GM06990 (cell line): Measurements from ENCODE around the gene SUPT4H1.

ENCODE experiments used
- DNase-seq: peaks from one replicate; pipeline ENCODE4 v3.0.0-alpha.2; 2011; ENCODE audit not compliant: insufficient read length; ENCODE audit errors: extremely low read depth
- H3K27me3 ChIP-seq: replicated peaks from 2 replicates; pipeline ENCODE4 v1.6.0; 2011; ENCODE audit warnings: low read length; ENCODE audit not compliant: control insufficient read depth, insufficient read depth
- H3K36me3 ChIP-seq: 2 replicates; pipeline ENCODE4 v1.5.1; 2011; ENCODE audit warnings: low read length; ENCODE audit not compliant: control insufficient read depth, insufficient read depth
- H3K4me3 ChIP-seq: replicated peaks from 2 replicates; pipeline ENCODE4 v1.5.1; 2011; ENCODE audit warnings: low read depth, mild to moderate bottlenecking, control low read depth, low read length
- CTCF ChIP-seq: IDR thresholded peaks from 2 replicates; pipeline ENCODE4 v1.5.1; 2011; ENCODE audit warnings: low read length, control low read depth, mild to moderate bottlenecking, inconsistent platforms; ENCODE audit not compliant: insufficient read depth, poor library complexity, severe bottlenecking

SUPT4H1 gene

GRCh38 chr17:58367461-58367860 is 15.5 kb upstream of the SUPT4H1 start:
- no peak for DNase-seq

DNA sequence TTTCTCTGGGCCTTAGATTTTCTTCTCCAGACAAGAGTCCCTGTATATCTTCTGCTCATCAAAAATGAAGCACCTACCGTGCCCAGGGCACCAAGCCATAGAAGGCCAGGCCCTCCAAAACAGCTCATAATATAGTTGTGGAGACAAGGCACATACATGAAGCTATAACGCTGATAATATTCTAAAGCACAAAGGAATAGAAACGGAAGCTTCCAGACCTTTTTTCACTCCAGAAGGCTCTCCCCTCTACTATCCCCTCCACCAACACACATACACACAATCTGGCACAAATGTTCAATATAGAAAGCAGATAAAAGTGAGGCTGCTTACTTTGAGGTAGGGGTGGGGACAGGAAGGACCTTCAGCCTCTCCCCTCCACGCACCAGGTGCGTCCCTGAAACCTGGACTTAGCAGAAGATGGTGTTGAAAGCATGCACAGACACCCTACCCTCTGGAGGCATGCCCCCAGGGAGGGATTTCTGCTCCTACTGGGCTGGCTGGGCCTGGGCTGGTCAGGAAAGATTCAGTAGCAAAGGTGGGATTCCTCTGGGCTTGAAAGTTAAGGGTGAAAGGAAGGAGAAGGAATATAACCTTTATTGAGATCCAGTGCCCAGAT is 14.1 kb upstream of the SUPT4H1 start:
- Histone ChIP-seq H3K4me3 (no peak overlapping the region), H3K36me3 (no peaks in the 10 kb centered on the region), H3K27me3 (no peaks in the 10 kb centered on the region)
- no peak for TF ChIP-seq CTCF
- no peak for DNase-seq

More at GRCh38 chr17:58367461-58367860, 15.5 kb upstream of the SUPT4H1 start:
- TF ChIP-seq CTCF = no peak
- Histone ChIP-seq H3K36me3 (no peaks in the 10 kb centered on the region), H3K4me3 (no peak overlapping the region), H3K27me3 (no peaks in the 10 kb centered on the region)

DNA sequence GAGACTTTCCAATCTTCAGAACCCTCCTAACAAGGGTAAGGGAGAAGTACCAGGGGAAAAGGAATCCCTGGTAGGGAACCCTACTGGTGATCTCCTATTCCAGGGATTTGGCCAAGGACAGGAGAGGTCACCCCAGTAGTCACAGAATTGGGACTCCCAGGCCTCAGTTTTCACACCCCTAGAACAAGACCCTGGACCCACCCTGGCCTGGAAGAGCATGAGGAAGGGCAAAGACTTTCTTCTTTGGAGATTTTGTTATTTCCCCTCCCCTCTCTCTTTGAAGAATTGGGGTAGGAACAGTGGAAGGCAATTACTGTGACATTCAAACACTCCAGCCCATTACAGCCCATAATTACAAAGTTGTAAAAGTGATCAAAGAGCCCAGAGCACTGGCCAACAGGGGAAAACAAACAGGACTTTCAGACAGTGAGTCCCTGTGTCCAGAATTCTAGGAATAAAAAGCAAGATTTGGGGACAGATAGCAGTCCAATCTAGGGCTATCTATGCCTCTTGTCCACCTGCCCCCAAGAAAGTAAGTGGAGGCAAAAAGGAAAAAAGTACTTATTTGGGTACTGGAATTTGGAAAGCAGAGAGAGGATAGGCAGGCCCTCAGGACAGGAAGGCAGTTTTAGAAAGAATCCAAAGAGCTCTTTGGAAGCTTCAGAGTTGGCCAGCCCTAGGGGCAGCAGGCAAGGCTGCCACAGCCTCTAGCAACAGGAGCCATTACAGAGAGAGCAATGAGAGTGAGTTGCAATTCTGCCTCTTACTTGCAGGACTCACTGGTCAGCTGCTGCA is 13.4 kb upstream of the SUPT4H1 start:
- no peak for TF ChIP-seq CTCF
- no peak for DNase-seq
- Histone ChIP-seq H3K27me3 (no peaks in the 10 kb centered on the region), H3K4me3 (no peak overlapping the region), H3K36me3 (no peaks in the 10 kb centered on the region)

- DNase-seq = no peak
- no peak for TF ChIP-seq CTCF
- Histone ChIP-seq H3K4me3 (no peak overlapping the region), H3K27me3 (no peaks in the 10 kb centered on the region), H3K36me3 (no peaks in the 10 kb centered on the region)
These were observed 12.4 kb upstream of the SUPT4H1 start for GRCh38 chr17:58364270-58364942.

DNA sequence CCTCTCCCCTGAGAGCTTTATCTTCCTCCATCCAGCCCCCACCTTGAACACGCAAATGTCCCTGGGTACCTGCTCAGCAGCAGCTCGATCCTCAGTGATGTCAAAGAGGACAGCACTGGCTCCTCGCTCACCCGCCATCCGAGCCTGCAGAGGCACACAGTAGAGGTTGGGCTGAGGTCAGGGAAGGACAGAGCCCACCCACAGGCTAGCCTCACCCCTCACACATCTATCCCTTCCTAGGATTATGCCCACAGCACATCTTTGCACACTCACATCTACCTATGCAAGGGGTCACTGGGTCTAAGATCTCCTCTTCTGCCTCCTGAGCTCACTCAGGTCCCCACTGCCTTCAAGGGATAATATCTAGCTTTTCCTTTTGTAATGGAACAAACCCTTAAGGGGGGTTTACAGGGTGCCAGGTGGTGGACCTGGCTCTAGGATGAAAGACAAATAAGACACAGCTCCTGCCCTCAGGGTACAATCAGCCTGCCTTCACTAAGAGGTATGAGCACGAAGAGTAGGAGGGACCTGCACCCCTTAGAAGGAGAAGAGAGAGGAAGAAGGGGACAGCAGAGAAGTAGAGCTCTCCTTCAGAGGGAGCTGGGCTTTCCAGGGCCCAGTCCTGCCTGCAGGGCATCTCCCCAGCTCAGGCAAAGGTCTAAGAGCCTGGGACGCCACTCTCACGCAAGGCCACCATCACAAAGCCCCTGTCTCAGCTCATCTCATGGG is 11.6 kb upstream of the SUPT4H1 start:
- Histone ChIP-seq H3K4me3 (no peak overlapping the region), H3K27me3 (no peaks in the 10 kb centered on the region), H3K36me3 (no peaks in the 10 kb centered on the region)
- no peak for DNase-seq
- TF ChIP-seq CTCF = no peak
